K562 (cell line): Measurements from ENCODE around the gene CAPN2. TPM values are rescaled to one million over a fixed set of nuclear protein-coding genes. Genes with fewer than 3 reads are reported as not detected.
A peak's percentile ranks its signal among the peaks of the same experiment; 100 is the strongest.

Source experiments
- ADNP ChIP-seq: fragments of 200-800 bp; sonication (Bioruptor generic); IDR thresholded peaks from 2 replicates; pipeline ENCODE4 v1.6.1; 2016; ENCODE audit warnings: missing genetic modification characterization, missing compliant biosample characterization
- CGGBP1 ChIP-seq: fragments of 250-450 bp; sonication (Bioruptor Pico); IDR thresholded peaks from 2 replicates; pipeline ENCODE4 v1.9.0; 2021; ENCODE audit warnings: mild to moderate bottlenecking
- CTBP1 ChIP-seq: fragments of 450-650 bp; IDR thresholded peaks from 2 replicates; pipeline ENCODE4 v1.6.1; 2016; ENCODE audit warnings: borderline replicate concordance
- HLTF ChIP-seq: fragments of 450-650 bp; IDR thresholded peaks from 2 replicates; pipeline ENCODE4 v1.6.1; 2016
- RCOR1 ChIP-seq, 2 experiments: IDR thresholded peaks; 2 replicates each; pipeline ENCODE4 v1.6.1; 2012; ENCODE audit warnings: low read depth in 2 of 2, low read length in 2 of 2, borderline replicate concordance in 1 of 2, improper control_type of control experiment in 1 of 2
- SP2 ChIP-seq: IDR thresholded peaks from 2 replicates; pipeline ENCODE4 v1.6.1; 2011; ENCODE audit warnings: mild to moderate bottlenecking, low read depth, low read length, moderate library complexity; ENCODE audit not compliant: poor library complexity, severe bottlenecking; ENCODE audit errors: extremely low read depth
- STAT5B ChIP-seq: fragments of 250-450 bp; sonication (Bioruptor Pico); IDR thresholded peaks from 2 replicates; pipeline ENCODE4 v1.8.0; 2021; ENCODE audit warnings: mild to moderate bottlenecking, inconsistent platforms
- TFAP4 ChIP-seq: sonication (generic); formaldehyde crosslinking; IDR thresholded peaks from 2 replicates; pipeline ENCODE4 v1.8.0; 2022; ENCODE audit warnings: missing genetic modification reagents, mild to moderate bottlenecking, moderate library complexity, borderline replicate concordance
- THRAP3 ChIP-seq: fragments of 450-650 bp; IDR thresholded peaks from 2 replicates; pipeline ENCODE4 v1.6.1; 2016; ENCODE audit warnings: mild to moderate bottlenecking, inconsistent platforms, borderline replicate concordance
- ZFP91 ChIP-seq: sonication (generic); formaldehyde crosslinking; IDR thresholded peaks from 2 replicates; pipeline ENCODE4 v1.8.0; 2022; ENCODE audit warnings: mild to moderate bottlenecking, missing genetic modification reagents
- ZNF165 ChIP-seq: fragments of 250-450 bp; sonication (Bioruptor Pico); IDR thresholded peaks from 2 replicates; pipeline ENCODE4 v1.4.0; 2020; ENCODE audit warnings: borderline replicate concordance
- ZNF184 ChIP-seq: sonication (generic); formaldehyde crosslinking; IDR thresholded peaks from 2 replicates; pipeline ENCODE4 v1.5.0; 2020; ENCODE audit warnings: missing genetic modification reagents
- ZNF436 ChIP-seq: fragments of 250-450, 450-650 bp; sonication (Bioruptor Pico); formaldehyde crosslinking; IDR thresholded peaks from 2 replicates; pipeline ENCODE4 v1.7.0; 2020; ENCODE audit warnings: mild to moderate bottlenecking
- ZNF445 ChIP-seq: fragments of 250-450 bp; sonication (Bioruptor Pico); IDR thresholded peaks from 2 replicates; pipeline ENCODE4 v1.4.0; 2020; ENCODE audit warnings: low read depth, mild to moderate bottlenecking, moderate library complexity
- ZNF592 ChIP-seq: fragments of 450-650 bp; IDR thresholded peaks from 2 replicates; pipeline ENCODE4 v1.6.1; 2017; ENCODE audit warnings: antibody characterized with exemption, mild to moderate bottlenecking
- polyA plus RNA-seq, 8 experiments: library from polyadenylated mRNA; depleted of rRNA in 4 of 8; stranded (reverse) in 5 of 8; unstranded in 3 of 8; fragments of >200 nt; fragmentation: Nextera tagmentation in 2 of 8; fragmentation: Illumina TruSeq in 1 of 8; extraction: Ambion mirVana in 2 of 8; extraction: Trizol in 1 of 8; gene quantifications; 2 replicates each; pipeline versions ENCODE4 v1.2.1 to v1.2.3, GENCODE V29; 2011 to 2014; ENCODE audit warnings: inconsistent platforms in 1 of 8, missing spikeins in 1 of 8
- total RNA-seq, 7 experiments: library from RNA; depleted of rRNA in 6 of 7; stranded (reverse); fragments of >200 nt in 6 of 7; fragmentation: Illumina TruSeq in 2 of 7; extraction: Trizol in 2 of 7; gene quantifications; 2 replicates each; pipeline versions ENCODE4 v1.2.1 to v1.2.3, GENCODE V29; 2011 to 2021; ENCODE audit warnings: low replicate concordance in 1 of 7
- TF ChIP-seq, protein P1 (sequence below): fragments of 450-650 bp; formaldehyde crosslinking; IDR thresholded peaks from 2 replicates; pipeline ENCODE4 v1.4.0; 2020; ENCODE audit warnings: mild to moderate bottlenecking, moderate library complexity
- TF ChIP-seq, protein P2 (sequence below): fragments of 250-450 bp; sonication (Bioruptor Pico); IDR thresholded peaks from 2 replicates; pipeline ENCODE4 v1.5.0; 2022; ENCODE audit warnings: mild to moderate bottlenecking

The CAPN2 gene
- total and polyA plus RNA-seq, 9 of the 15 experiments (the other 6 are each of a cell fraction or from before 2014, with no cell fraction given) = 24.6 to 157 (median 101) TPM

DNA sequence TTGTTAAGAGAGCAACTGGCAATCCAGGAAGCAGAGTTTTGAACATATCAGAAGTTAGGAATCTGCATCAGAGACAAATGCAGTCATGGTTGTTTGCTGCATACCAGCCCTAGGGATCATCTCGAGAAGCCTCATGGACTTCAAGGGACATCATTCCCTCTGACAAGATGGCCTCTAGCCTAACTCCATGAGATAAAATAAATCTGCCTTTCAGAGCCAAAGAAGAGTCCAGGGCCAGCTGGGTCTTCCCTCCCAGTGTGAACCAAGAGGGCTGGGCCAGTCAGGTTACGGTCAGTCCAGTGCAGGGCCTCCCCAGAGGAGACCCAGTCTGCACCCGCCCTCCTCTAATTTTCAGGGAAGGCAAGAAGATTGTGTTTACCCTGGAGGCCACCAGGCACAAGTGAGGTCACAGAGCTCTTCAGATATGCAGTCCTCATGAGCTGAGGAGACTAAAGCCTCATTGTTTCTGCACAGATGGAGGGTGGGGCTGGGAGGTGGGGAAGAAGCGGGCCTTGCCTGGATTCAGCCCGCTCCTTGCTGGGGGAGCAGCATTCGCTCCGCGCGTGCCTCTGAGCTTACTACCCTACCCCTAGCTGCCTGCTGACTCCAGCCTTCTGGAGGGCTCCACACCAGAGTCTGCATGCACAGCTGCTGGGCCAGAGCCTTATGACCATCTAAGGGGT is 52.8 kb downstream of the CAPN2 start (continued):
- TF ChIP-seq ADNP (no peak), TFAP4 (peak; percentile 32; the same call in 1 of the 2 replicates), CGGBP1 (CRISPR knock-in tag) (no peak), HLTF (no peak), SP2 (no peak), ZNF445 (CRISPR knock-in tag) (no peak), ZFP91 (CRISPR knock-in tag) (no peak), CTBP1 (no peak), STAT5B (CRISPR knock-in tag) (no peak), THRAP3 (no peak), ZNF436 (CRISPR knock-in tag) (no peak), ZNF592 (peak; percentile 63; the same call in 1 of the 2 replicates), RCOR1 (IDR thresholded peaks at IDR 0.05; ENCODE audit: borderline replicate concordance in 1 of 2, low read depth in 2 of 2, low read length in 2 of 2) (no peak), ZNF165 (CRISPR knock-in tag) (no peak), ZNF184 (CRISPR knock-in tag) (no peak)
- TF ChIP-seq, protein P1, sequence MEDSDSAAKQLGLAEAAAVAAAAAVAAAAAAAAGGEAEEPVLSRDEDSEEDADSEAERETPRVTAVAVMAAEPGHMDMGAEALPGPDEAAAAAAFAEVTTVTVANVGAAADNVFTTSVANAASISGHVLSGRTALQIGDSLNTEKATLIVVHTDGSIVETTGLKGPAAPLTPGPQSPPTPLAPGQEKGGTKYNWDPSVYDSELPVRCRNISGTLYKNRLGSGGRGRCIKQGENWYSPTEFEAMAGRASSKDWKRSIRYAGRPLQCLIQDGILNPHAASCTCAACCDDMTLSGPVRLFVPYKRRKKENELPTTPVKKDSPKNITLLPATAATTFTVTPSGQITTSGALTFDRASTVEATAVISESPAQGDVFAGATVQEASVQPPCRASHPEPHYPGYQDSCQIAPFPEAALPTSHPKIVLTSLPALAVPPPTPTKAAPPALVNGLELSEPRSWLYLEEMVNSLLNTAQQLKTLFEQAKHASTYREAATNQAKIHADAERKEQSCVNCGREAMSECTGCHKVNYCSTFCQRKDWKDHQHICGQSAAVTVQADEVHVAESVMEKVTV (CRISPR knock-in tag) = no peak
- TF ChIP-seq, protein P2, sequence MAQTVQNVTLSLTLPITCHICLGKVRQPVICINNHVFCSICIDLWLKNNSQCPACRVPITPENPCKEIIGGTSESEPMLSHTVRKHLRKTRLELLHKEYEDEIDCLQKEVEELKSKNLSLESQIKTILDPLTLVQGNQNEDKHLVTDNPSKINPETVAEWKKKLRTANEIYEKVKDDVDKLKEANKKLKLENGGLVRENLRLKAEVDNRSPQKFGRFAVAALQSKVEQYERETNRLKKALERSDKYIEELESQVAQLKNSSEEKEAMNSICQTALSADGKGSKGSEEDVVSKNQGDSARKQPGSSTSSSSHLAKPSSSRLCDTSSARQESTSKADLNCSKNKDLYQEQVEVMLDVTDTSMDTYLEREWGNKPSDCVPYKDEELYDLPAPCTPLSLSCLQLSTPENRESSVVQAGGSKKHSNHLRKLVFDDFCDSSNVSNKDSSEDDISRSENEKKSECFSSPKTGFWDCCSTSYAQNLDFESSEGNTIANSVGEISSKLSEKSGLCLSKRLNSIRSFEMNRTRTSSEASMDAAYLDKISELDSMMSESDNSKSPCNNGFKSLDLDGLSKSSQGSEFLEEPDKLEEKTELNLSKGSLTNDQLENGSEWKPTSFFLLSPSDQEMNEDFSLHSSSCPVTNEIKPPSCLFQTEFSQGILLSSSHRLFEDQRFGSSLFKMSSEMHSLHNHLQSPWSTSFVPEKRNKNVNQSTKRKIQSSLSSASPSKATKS (CRISPR knock-in tag) = no peak
